ENCODE data around the gene CAVIN1. TPM values are rescaled to one million over a fixed set of nuclear protein-coding genes. Genes with fewer than 3 reads are reported as not detected.

CAVIN1 gene
- total and polyA plus RNA-seq, 2 donors (not counting 3 experiments of a cell fraction or from before 2014, with no cell fraction given) = 303 to 663 TPM

GRCh38 chr17:42411361-42411760 is 11.7 kb downstream of the CAVIN1 start:
- DNase-seq (ENCODE audit: low read depth, low spot score) = peak; percentile 34
- no peak overlapping the region for H3K9ac ChIP-seq (replicated peaks; ENCODE audit: extremely low read depth, insufficient read depth, low read length)
- intact Hi-C loops (cut with micrococcal nuclease) (no loop called here), dilution Hi-C loops (cut with MboI; ENCODE audit: extremely low pct_ligation_motif_present, low sequenced_read_pairs) (no loop called here)
- no TSS peak for BruUV-seq (replicated peaks)
- no peak overlapping the region for H2AFZ ChIP-seq (ENCODE audit: low read depth, low read length)
- no peak overlapping the region for H3K27ac ChIP-seq (ENCODE audit: insufficient read depth, low read depth, low read length)
- peaks cover 68% of the 10 kb centered on the region for H3K4me1 ChIP-seq (ENCODE audit: control insufficient read depth, extremely low read depth, insufficient read depth, low read length)
- peaks cover 2 to 5% of the 10 kb centered on the region in 2 experiments for H3K36me3 ChIP-seq (ENCODE audit: control insufficient read depth in 2 of 2, extremely low read depth in 1 of 2, insufficient read depth in 2 of 2, low read length in 2 of 2)
- no peaks in the 10 kb centered on the region for H4K20me1 ChIP-seq (replicated peaks; ENCODE audit: control insufficient read depth, extremely low read depth, insufficient read depth, low read length)
- H3K9me1 ChIP-seq (replicated peaks; ENCODE audit: control insufficient read depth, extremely low read depth, insufficient read depth, low read length) = no peaks in the 10 kb centered on the region
- FAIRE-seq = no peak
- ChIA-PET POLR2A (interaction anchor here (3.3 to 6.4 kb wide), 2 partner anchors 10 to 108 kb away, joined by 16 to 71 read pairs; partner anchors contain the start of gene CAVIN1), CTCF (interaction anchor here (0.7 to 6.1 kb wide), 4 partner anchors 10 to 116 kb away, joined by 3 to 73 read pairs (median 14); partner anchors contain the start of gene CAVIN1)
- TF ChIP-seq EZH2 (IDR thresholded peaks at IDR 0.05; ENCODE audit: borderline replicate concordance, low read depth, low read length, severe bottlenecking) = no peak
- no peak for TF ChIP-seq POLR2AphosphoS5 (IDR thresholded peaks at IDR 0.05; ENCODE audit: insufficient read depth, low read depth, low read length)
- TF ChIP-seq POLR2A (IDR thresholded peaks at IDR 0.05; ENCODE audit: low read depth, low read length) = peak; percentile 34
- no peak for TF ChIP-seq GATA2 (IDR thresholded peaks at IDR 0.05; ENCODE audit: insufficient read depth, insufficient read length, low read depth, low read length)
- TF ChIP-seq JUN (IDR thresholded peaks at IDR 0.05; ENCODE audit: borderline replicate concordance, insufficient read depth, insufficient read length, low read depth) = no peak
- no peak for TF ChIP-seq FOS (IDR thresholded peaks at IDR 0.05; ENCODE audit: borderline replicate concordance, insufficient read depth, low read length)
- no peak overlapping the region for H3K4me2 ChIP-seq (ENCODE audit: insufficient read depth, low read length)
- peaks cover 93% of the 10 kb centered on the region for H3K79me2 ChIP-seq (ENCODE audit: control insufficient read depth, insufficient read depth, low read length)
- H3K27me3 ChIP-seq (ENCODE audit: control insufficient read depth in 2 of 2, insufficient read depth in 2 of 2, low read length in 2 of 2) = no peaks in the 10 kb centered on the region
- no peak overlapping the region for H3K4me3 ChIP-seq (replicated peaks in 1 of 3; ENCODE audit: insufficient read depth in 1 of 3, low read depth in 1 of 3, low read length in 3 of 3)
- H3K9me3 ChIP-seq (replicated peaks; ENCODE audit: control insufficient read depth, insufficient read depth, low read length) = no peaks in the 10 kb centered on the region

- H3K36me3 ChIP-seq (ENCODE audit: control insufficient read depth in 2 of 2, extremely low read depth in 1 of 2, insufficient read depth in 2 of 2, low read length in 2 of 2) = peaks cover 4 to 5% of the 10 kb centered on the region in 2 experiments
- H3K9me1 ChIP-seq (replicated peaks; ENCODE audit: control insufficient read depth, extremely low read depth, insufficient read depth, low read length) = no peaks in the 10 kb centered on the region
- no peak for DNase-seq (ENCODE audit: low read depth, low spot score)
- no peak overlapping the region for H2AFZ ChIP-seq (ENCODE audit: low read depth, low read length)
- ChIA-PET CTCF (interaction anchor here (0.7 to 9.1 kb wide), 5 partner anchors 12 to 117 kb away, joined by 3 to 81 read pairs (median 59); partner anchors contain the start of gene CAVIN1), POLR2A (interaction anchor here (0.6 to 6.4 kb wide), 3 partner anchors 11 to 109 kb away, joined by 3 to 71 read pairs (median 16); partner anchors contain the start of gene CAVIN1)
- dilution Hi-C loops (cut with MboI; ENCODE audit: extremely low pct_ligation_motif_present, low sequenced_read_pairs) (no loop called here), intact Hi-C loops (cut with micrococcal nuclease) (no loop called here)
- no peaks in the 10 kb centered on the region for H3K9me3 ChIP-seq (replicated peaks; ENCODE audit: control insufficient read depth, insufficient read depth, low read length)
- H3K27ac ChIP-seq (ENCODE audit: insufficient read depth, low read depth, low read length) = peak overlapping the region; percentile 72
- no peaks in the 10 kb centered on the region for H3K27me3 ChIP-seq (ENCODE audit: control insufficient read depth in 2 of 2, insufficient read depth in 2 of 2, low read length in 2 of 2)
- peak overlapping the region; percentile 29 for H3K4me2 ChIP-seq (ENCODE audit: insufficient read depth, low read length)
- H3K9ac ChIP-seq (replicated peaks; ENCODE audit: extremely low read depth, insufficient read depth, low read length) = peak overlapping the region; percentile 8
- H3K4me1 ChIP-seq (ENCODE audit: control insufficient read depth, extremely low read depth, insufficient read depth, low read length) = peaks cover 65% of the 10 kb centered on the region
- no peak overlapping the region for H3K4me3 ChIP-seq (replicated peaks in 1 of 3; ENCODE audit: insufficient read depth in 1 of 3, low read depth in 1 of 3, low read length in 3 of 3)
- TF ChIP-seq JUN (IDR thresholded peaks at IDR 0.05; ENCODE audit: borderline replicate concordance, insufficient read depth, insufficient read length, low read depth) = no peak
- no peak for TF ChIP-seq EZH2 (IDR thresholded peaks at IDR 0.05; ENCODE audit: borderline replicate concordance, low read depth, low read length, severe bottlenecking)
- TF ChIP-seq MYC (IDR thresholded peaks at IDR 0.05; ENCODE audit: low read depth, low read length) = no peak
- TF ChIP-seq MAX (IDR thresholded peaks at IDR 0.05; ENCODE audit: insufficient read depth, insufficient read length) = no peak
- TF ChIP-seq POLR2AphosphoS5 (IDR thresholded peaks at IDR 0.05; ENCODE audit: insufficient read depth, low read depth, low read length) = no peak
- no peak for TF ChIP-seq GATA2 (IDR thresholded peaks at IDR 0.05; ENCODE audit: insufficient read depth, insufficient read length, low read depth, low read length)
- H4K20me1 ChIP-seq (replicated peaks; ENCODE audit: control insufficient read depth, extremely low read depth, insufficient read depth, low read length) = no peaks in the 10 kb centered on the region
- H3K79me2 ChIP-seq (ENCODE audit: control insufficient read depth, insufficient read depth, low read length) = peaks cover 93% of the 10 kb centered on the region
- no peak for FAIRE-seq
- no TSS peak for BruUV-seq (replicated peaks)
These were observed 12.8 kb downstream of the CAVIN1 start for GRCh38 chr17:42410319-42410685.

Data from endothelial cell of umbilical vein (primary cell).